Sigmoid colon (tissue), 7 donors: Measurements from ENCODE around the gene BCL11B. TPM values are rescaled to one million over a fixed set of nuclear protein-coding genes. Genes with fewer than 3 reads are reported as not detected.

Experiments
- DNase-seq: peaks from one replicate; pipeline ENCODE4 v3.0.0-alpha.2; 2019
- H3K27ac ChIP-seq, 4 donors: fragments of 200-600 bp; sonication (generic); one replicate each; pipeline ENCODE4 v1.5.1; 2016 to 2019; ENCODE audit warnings: mild to moderate bottlenecking in 1 of 4
- H3K27me3 ChIP-seq, 3 donors: fragments of 200-600 bp; sonication (generic); one replicate each; pipeline ENCODE4 v1.5.1; 2019; ENCODE audit warnings: mild to moderate bottlenecking in 1 of 3
- H3K36me3 ChIP-seq, 4 donors: fragments of 200-600 bp; sonication (generic); one replicate each; pipeline ENCODE4 v1.5.1; 2016 to 2019
- H3K4me1 ChIP-seq, 4 donors: fragments of 200-600 bp; sonication (generic); one replicate each; pipeline ENCODE4 v1.5.1; 2017 to 2019
- H3K4me3 ChIP-seq, 4 donors: fragments of 200-600 bp; sonication (generic); one replicate each; pipeline ENCODE4 v1.5.1; 2017 to 2019; ENCODE audit warnings: mild to moderate bottlenecking in 2 of 4, moderate library complexity in 1 of 4
- H3K9me3 ChIP-seq, 4 donors: fragments of 200-600 bp in 3 of 4; sonication (generic) in 3 of 4; one replicate each; pipeline versions ENCODE4 v1.5.1 to v1.6.1; 2013 to 2019
- EP300 ChIP-seq, 4 donors: sonication (generic); formaldehyde crosslinking; IDR thresholded peaks; one replicate each; pipeline ENCODE4 v1.6.1; 2017; ENCODE audit warnings: antibody characterized with exemption in 4 of 4
- POLR2A ChIP-seq, 2 donors: fragments of 450-650 bp; IDR thresholded peaks; one replicate each; pipeline ENCODE4 v1.6.1; 2016; ENCODE audit warnings: antibody characterized with exemption in 2 of 2, mild to moderate bottlenecking in 2 of 2, moderate library complexity in 2 of 2
- POLR2AphosphoS5 ChIP-seq, 4 donors: sonication (generic); formaldehyde crosslinking; IDR thresholded peaks; one replicate each; pipeline ENCODE4 v1.6.1; 2017; ENCODE audit warnings: antibody characterized with exemption in 4 of 4
- WGBS, 2 donors: extraction: QIAGEN DNeasy Blood & Tissue Kit; methylation state at CpG; one replicate each; pipeline ENCODE4 v1.1.7; 2013; 5-methylcytosine and 5-hydroxymethylcytosine counted together
- intact Hi-C: fragments of 100-400 bp; cut with DNase I; formaldehyde crosslinking; loops from one replicate; pipeline ENCODE4 v1.15.1; 2023
- polyA plus RNA-seq, 3 donors: library from polyadenylated mRNA; stranded (reverse); fragments of 200-250 nt; gene quantifications; one replicate each; pipeline ENCODE4 v1.2.3, GENCODE V29; 2013
- total RNA-seq, 4 donors: library from RNA; depleted of rRNA; stranded (reverse); fragments of >200 nt; gene quantifications; one replicate each; pipeline ENCODE4 v1.1.0, GENCODE V29; 2016
- TF ChIP-seq, protein P1 (sequence below), 4 experiments: fragments of 450-650 bp in 3 of 4; fragments of 200-600 bp in 1 of 4; IDR thresholded peaks; one replicate each; pipeline ENCODE4 v1.5.1; 2016 to 2019; ENCODE audit warnings: antibody characterized with exemption in 4 of 4, mild to moderate bottlenecking in 3 of 4, moderate library complexity in 2 of 4
- donor health status: healthy with polysubstance abuse.
- donor health status: Bipolar disorder and iron deficiency.
- donor health status: healthy.

The BCL11B gene
- total and polyA plus RNA-seq, 7 donors = under 0.01 to 3.5 (median 0.23) TPM

GRCh38 chr14:99182548-99183250 is 89.3 kb downstream of the BCL11B start:
- DNase-seq = peak; percentile 30
- Histone ChIP-seq H3K27me3 (no peaks in the 10 kb centered on the region), H3K9me3 (no peaks in the 10 kb centered on the region), H3K27ac (no peak overlapping the region), H3K4me1 (no peaks in the 10 kb centered on the region), H3K36me3 (no peaks in the 10 kb centered on the region), H3K4me3 (no peak overlapping the region)
- WGBS, 2 donors = 80 to 94% methylated on average over 6 of the region's 6 CpGs
- TF ChIP-seq EP300 (IDR thresholded peaks at IDR 0.05) (no peak), POLR2A (IDR thresholded peaks at IDR 0.05) (no peak), POLR2AphosphoS5 (IDR thresholded peaks at IDR 0.05) (no peak)
- TF ChIP-seq, protein P1, sequence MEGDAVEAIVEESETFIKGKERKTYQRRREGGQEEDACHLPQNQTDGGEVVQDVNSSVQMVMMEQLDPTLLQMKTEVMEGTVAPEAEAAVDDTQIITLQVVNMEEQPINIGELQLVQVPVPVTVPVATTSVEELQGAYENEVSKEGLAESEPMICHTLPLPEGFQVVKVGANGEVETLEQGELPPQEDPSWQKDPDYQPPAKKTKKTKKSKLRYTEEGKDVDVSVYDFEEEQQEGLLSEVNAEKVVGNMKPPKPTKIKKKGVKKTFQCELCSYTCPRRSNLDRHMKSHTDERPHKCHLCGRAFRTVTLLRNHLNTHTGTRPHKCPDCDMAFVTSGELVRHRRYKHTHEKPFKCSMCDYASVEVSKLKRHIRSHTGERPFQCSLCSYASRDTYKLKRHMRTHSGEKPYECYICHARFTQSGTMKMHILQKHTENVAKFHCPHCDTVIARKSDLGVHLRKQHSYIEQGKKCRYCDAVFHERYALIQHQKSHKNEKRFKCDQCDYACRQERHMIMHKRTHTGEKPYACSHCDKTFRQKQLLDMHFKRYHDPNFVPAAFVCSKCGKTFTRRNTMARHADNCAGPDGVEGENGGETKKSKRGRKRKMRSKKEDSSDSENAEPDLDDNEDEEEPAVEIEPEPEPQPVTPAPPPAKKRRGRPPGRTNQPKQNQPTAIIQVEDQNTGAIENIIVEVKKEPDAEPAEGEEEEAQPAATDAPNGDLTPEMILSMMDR (IDR thresholded peaks at IDR 0.05) = no peak
- intact Hi-C loops = no loop called here

- TF ChIP-seq, protein P1 (IDR thresholded peaks at IDR 0.05) = no peak
- no peak for TF ChIP-seq EP300 (IDR thresholded peaks at IDR 0.05)
- no peak for TF ChIP-seq POLR2AphosphoS5 (IDR thresholded peaks at IDR 0.05)
- TF ChIP-seq POLR2A (IDR thresholded peaks at IDR 0.05) = no peak
- intact Hi-C loops = no loop called here
- Histone ChIP-seq H3K9me3 (no peaks in the 10 kb centered on the region), H3K4me1 (no peaks in the 10 kb centered on the region), H3K36me3 (no peaks in the 10 kb centered on the region), H3K27ac (no peak overlapping the region), H3K27me3 (no peaks in the 10 kb centered on the region), H3K4me3 (no peak overlapping the region)
- DNase-seq = peak; percentile 19
- WGBS, 2 donors = 88 to 92% methylated on average over 17 of the region's 17 CpGs
These were observed 90.0 kb downstream of the BCL11B start for GRCh38 chr14:99181804-99182520.

GRCh38 chr14:99181241-99181640 is 90.8 kb downstream of the BCL11B start:
- Histone ChIP-seq H3K27me3 (no peaks in the 10 kb centered on the region), H3K27ac (no peak overlapping the region), H3K36me3 (no peaks in the 10 kb centered on the region), H3K9me3 (no peaks in the 10 kb centered on the region), H3K4me1 (no peaks in the 10 kb centered on the region), H3K4me3 (no peak overlapping the region)
- DNase-seq = no peak
- TF ChIP-seq, protein P1 (IDR thresholded peaks at IDR 0.05) = no peak
- no peak for TF ChIP-seq POLR2AphosphoS5 (IDR thresholded peaks at IDR 0.05)
- TF ChIP-seq EP300 (IDR thresholded peaks at IDR 0.05) = no peak
- no peak for TF ChIP-seq POLR2A (IDR thresholded peaks at IDR 0.05)
- intact Hi-C loops = no loop called here
- WGBS, 2 donors = 76 to 91% methylated on average over 11 of the region's 11 CpGs

GRCh38 chr14:99179946-99180345 is 92.1 kb downstream of the BCL11B start:
- WGBS, 2 donors = 80 to 91% methylated on average over 9 of the region's 9 CpGs
- no peaks in the 10 kb centered on the region for H3K9me3 ChIP-seq
- H3K4me3 ChIP-seq = no peak overlapping the region
- H3K27me3 ChIP-seq = no peaks in the 10 kb centered on the region
- no peaks in the 10 kb centered on the region for H3K36me3 ChIP-seq
- no peak for DNase-seq
- TF ChIP-seq POLR2A (IDR thresholded peaks at IDR 0.05) (no peak), POLR2AphosphoS5 (IDR thresholded peaks at IDR 0.05) (no peak), EP300 (IDR thresholded peaks at IDR 0.05) (no peak)
- TF ChIP-seq, protein P1 (IDR thresholded peaks at IDR 0.05) = no peak
- no peaks in the 10 kb centered on the region for H3K4me1 ChIP-seq
- H3K27ac ChIP-seq = no peak overlapping the region
- intact Hi-C loops = no loop called here
